BLaER1 treated with 17β-estradiol and CSF1 and Interleukin-3, amounts not matched to agents 10 nM and 100 nM (cell line): Measurements from ENCODE around the gene HRAS.

Source experiments
- H3K27ac ChIP-seq, 11 experiments: shearing (Covaris generic); formaldehyde crosslinking; 2 replicates each; pipeline ENCODE4 v1.8.1; 2022
- H3K27me3 ChIP-seq, 11 experiments: shearing (Covaris generic); formaldehyde crosslinking; 2 replicates each; pipeline ENCODE4 v1.8.1; 2022
- H3K36me3 ChIP-seq, 11 experiments: shearing (Covaris generic); formaldehyde crosslinking; 2 replicates each; pipeline ENCODE4 v1.8.1; 2022
- H3K4me1 ChIP-seq, 10 experiments: shearing (Covaris generic); formaldehyde crosslinking; 2 replicates each; pipeline ENCODE4 v1.8.1; 2022
- H3K4me2 ChIP-seq, 11 experiments: shearing (Covaris generic); formaldehyde crosslinking; 2 replicates each; pipeline ENCODE4 v1.8.1; 2022
- H3K4me3 ChIP-seq, 10 experiments: shearing (Covaris generic); formaldehyde crosslinking; 2 replicates each; pipeline ENCODE4 v1.8.1; 2022
- H3K9ac ChIP-seq, 11 experiments: shearing (Covaris generic); formaldehyde crosslinking; 2 replicates each; pipeline ENCODE4 v1.8.1; 2022
- H3K9me3 ChIP-seq, 11 experiments: shearing (Covaris generic); formaldehyde crosslinking; replicated peaks in 1 of 11; 2 replicates each; pipeline ENCODE4 v1.8.1; 2022
- H4K20me1 ChIP-seq, 11 experiments: shearing (Covaris generic); formaldehyde crosslinking; 2 replicates each; pipeline ENCODE4 v1.8.1; 2022
- Cebpa-rat ChIP-seq, 11 experiments: shearing (Covaris generic); IDR thresholded peaks; 2 replicates each; pipeline ENCODE4 v1.8.1; 2022

HRAS gene

DNA sequence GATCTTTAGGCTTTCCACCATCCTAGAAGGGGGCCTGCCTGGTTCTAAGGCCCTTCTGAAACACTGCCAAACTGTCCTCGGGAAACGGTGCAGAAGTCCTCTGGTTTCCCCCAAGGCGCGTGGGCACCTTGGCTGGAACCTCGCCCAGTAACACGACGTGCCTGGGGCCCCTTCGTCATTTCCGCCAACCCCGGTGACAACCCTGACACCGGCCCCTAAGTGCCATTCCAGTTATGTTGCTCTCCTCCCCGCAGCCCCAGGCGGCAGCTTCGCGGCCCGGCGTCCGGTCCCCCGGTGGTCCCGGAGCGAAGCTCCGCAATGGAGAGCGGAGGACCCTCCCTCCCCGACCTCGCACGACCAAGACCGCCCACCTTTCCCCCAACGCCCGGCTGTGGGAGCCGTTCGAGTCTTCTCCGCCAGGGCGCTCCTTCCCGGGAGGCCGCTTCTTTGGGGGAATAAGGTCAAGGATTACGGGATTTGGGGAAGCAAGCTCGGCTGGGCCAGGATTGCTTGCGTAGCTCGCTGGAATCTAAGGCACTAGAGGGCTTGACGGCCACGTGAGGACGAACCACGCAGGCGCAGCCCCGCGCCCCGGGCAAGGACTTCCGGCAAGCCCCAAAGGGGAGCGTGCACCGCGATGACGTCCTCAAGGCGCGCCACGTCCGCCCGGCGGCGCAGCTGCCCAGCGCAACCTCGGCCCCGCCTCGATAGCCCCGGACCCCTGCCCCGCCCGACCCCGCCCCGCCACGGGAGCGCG is 29.0 kb downstream of the HRAS start:
- peak overlapping the region; percentile 89 to 99 (median 98) for H3K27ac ChIP-seq
- peak overlapping the region; percentile 81 to 100 (median 95) for H3K9ac ChIP-seq
- peaks cover 0 to 32% (median 28%) of the 10 kb centered on the region in 11 experiments; a peak in 21 of 22 replicates for H3K27me3 ChIP-seq
- peaks cover 16 to 45% (median 36%) of the 10 kb centered on the region in 11 experiments for H3K36me3 ChIP-seq
- peaks cover 8 to 56% (median 39%) of the 10 kb centered on the region in 11 experiments; a peak in 20 of 22 replicates for H4K20me1 ChIP-seq
- H3K4me3 ChIP-seq: peak overlapping the region; percentile 67 to 94 (median 80)
- H3K4me1 ChIP-seq: peaks cover 36 to 58% (median 43%) of the 10 kb centered on the region in 10 experiments
- TF ChIP-seq Cebpa-rat (IDR thresholded peaks at IDR 0.05): no peak
- peak overlapping the region; percentile 73 to 100 (median 94) for H3K4me2 ChIP-seq
- no peaks in the 10 kb centered on the region for H3K9me3 ChIP-seq

DNA sequence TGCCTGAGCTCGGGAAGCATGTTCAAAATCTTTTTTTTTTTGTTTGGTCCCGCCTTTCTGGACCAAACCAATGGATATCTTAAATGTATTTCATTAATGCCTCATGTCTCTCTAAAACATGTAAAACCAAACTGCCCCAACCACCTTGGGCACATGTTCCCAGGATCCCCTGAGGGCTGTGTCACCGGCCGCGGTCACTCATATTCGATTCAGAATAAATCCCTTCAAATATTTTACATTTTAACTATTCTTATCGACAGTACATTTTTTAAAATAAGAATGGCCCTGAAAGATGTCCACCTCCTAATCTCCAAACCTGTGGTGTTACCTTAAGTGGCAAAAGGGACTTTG is 30.4 kb downstream of the HRAS start:
- Histone ChIP-seq H3K4me3 (peak overlapping the region in 9 of 10 experiments; percentile 44 to 94 (median 80); a peak in 15 of 20 replicates), H3K4me1 (peaks cover 35 to 64% (median 40%) of the 10 kb centered on the region in 10 experiments), H3K9me3 (no peaks in the 10 kb centered on the region), H3K4me2 (peak overlapping the region; percentile 73 to 100 (median 94)), H3K9ac (peak overlapping the region in 7 of 11 experiments; percentile 32 to 100 (median 76); a peak in 10 of 22 replicates), H3K27me3 (peaks cover 0 to 32% (median 28%) of the 10 kb centered on the region in 11 experiments; a peak in 21 of 22 replicates), H4K20me1 (peaks cover 23 to 70% (median 50%) of the 10 kb centered on the region in 11 experiments; a peak in 21 of 22 replicates), H3K27ac (peak overlapping the region in 2 of 11 experiments; percentile 91 to 92; a peak in 3 of 22 replicates), H3K36me3 (peaks cover 28 to 49% (median 36%) of the 10 kb centered on the region in 11 experiments)
- no peak for TF ChIP-seq Cebpa-rat (IDR thresholded peaks at IDR 0.05)

DNA sequence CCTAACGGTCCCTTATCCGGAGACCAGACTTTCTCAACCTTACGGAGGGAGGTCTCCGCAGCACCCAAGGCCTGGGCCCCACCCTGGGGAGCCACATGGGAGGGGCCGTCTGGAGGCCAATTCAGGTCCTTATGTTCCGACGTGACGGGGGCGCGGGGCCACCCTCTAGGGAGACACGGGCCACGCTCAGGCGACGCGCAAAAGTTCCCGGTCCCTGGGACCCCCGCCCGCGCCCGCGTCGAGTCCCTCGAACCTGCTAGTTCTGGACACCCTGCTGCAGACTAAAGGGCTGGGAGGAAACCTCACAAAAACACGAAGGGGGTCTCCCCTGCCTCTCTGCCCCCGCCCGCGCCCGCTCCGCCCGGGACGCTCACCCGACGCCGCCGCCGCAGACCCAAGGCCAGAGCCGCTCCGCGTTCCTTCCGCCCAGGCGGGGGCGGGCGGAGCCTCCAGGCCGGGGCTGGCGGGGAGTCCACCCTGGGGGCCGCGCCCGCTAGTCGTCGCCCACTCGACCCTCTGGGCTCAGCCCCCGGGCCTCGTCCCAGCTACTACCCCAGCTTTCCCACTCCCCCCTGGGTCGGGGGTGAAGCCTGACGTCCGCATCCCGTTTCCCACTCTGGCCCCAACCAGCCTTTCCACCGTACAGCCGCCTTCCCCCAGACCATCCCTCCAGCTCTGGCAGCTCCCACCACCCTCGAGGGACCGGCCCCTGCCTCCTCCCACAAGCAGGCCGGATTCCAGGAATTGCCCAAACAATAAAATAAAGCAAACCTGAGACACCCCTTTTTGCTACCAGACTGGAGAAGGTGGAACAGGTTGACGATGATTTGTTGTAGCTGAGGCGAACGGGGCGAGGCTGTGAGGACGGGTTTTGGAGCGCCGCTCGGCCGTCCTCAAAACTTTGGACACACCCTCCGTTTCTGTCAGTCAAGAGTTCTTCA is 31.1 kb downstream of the HRAS start:
- Histone ChIP-seq H4K20me1 (peaks cover 29 to 76% (median 56%) of the 10 kb centered on the region in 11 experiments; a peak in 21 of 22 replicates), H3K9me3 (no peaks in the 10 kb centered on the region), H3K27ac (peak overlapping the region in 5 of 11 experiments; percentile 8 to 92 (median 76); a peak in 8 of 22 replicates), H3K36me3 (peaks cover 29 to 51% (median 36%) of the 10 kb centered on the region in 11 experiments), H3K27me3 (peaks cover 0 to 32% (median 28%) of the 10 kb centered on the region in 11 experiments; a peak in 21 of 22 replicates), H3K4me2 (peak overlapping the region; percentile 73 to 100 (median 94)), H3K9ac (peak overlapping the region; percentile 32 to 100 (median 66)), H3K4me3 (peak overlapping the region; percentile 38 to 94 (median 56)), H3K4me1 (peaks cover 35 to 64% (median 40%) of the 10 kb centered on the region in 10 experiments)
- no peak for TF ChIP-seq Cebpa-rat (IDR thresholded peaks at IDR 0.05)

DNA sequence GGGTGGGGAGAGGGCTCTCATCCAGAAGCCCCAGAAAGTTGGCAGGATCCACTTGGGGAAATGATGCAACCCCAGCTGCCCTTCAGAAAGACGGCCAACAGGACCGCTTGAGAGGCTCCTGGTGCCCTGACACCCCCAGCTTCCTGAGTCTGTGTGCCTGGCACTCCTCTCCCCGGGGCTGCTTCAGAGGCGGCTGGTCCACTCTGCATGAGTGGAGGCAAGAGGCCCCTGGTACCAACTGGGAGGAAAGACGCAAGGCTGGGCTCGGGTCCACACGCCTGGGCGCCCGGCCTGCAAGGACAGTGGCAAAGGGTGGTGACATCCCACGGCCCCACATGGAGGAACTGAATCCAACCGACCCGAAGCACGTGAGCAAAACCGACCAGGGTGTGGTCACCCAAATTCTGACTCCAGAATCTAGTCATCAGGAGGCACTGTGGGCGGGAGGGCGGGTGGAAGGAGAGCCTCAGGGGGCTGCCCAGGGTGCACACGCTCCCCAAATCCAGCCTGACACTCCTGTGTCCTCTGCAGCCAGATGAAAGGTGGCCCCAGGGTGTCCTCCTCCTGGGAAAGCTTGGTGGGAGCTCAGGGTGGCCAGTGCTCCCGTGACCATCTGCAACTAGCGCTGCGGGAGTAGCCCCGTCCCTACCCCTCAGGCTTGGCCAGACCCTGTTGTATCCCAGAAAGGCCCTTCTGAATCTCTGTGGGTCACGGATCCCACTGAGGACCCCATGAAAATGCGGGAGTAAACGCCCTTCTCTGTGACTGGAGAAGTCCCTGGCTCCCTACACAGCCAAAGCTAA is 32.0 kb downstream of the HRAS start:
- peaks cover 35 to 84% (median 56%) of the 10 kb centered on the region in 11 experiments; a peak in 21 of 22 replicates for H4K20me1 ChIP-seq
- peak overlapping the region in 5 of 11 experiments; percentile 8 to 92 (median 76); a peak in 8 of 22 replicates for H3K27ac ChIP-seq

DNA sequence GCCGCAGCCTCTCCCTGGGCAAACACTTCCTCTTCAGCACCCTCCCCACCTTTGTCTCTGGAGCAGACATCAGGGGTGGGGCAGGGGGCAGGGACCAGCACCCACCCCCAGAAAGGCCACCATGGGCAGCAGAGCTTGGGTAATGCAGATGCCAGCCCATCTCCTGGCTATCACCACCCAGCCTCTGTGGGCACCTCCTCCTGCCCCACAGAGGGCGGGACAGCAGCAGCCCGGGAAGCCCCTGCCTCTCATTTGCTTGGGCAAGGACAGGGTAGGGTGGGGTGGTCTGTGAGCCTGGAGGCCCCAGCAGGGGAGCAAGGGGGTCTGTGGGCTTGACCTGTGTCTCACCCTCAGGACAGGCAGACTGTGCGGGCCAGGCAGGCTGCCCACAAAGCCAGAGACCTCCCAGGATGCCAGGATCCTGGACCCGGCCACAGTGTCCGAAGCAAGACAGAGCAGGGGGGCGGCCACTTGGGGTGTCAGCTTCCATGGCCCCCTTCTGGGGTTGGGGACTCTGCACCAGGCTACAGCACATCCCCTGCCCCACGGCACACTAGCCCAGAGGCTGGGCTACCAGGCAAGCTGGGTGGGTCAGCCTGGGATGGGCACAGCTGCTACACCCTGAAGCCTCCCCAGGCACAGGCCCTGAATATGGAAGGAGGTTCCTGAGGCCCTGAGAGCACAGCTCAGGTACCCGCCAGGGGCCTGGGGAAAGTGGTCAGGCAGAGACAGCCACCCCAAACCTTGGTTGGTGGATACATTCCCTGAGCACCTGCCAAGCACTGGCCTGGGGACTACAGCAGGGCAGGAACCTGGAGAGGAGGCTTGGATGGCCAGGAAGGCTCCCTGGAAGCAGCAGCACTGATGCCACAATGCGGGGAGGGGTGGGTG is 32.8 kb downstream of the HRAS start:
- Histone ChIP-seq H3K27ac (peak overlapping the region in 4 of 11 experiments; percentile 50 to 77 (median 68); a peak in 8 of 22 replicates), H3K4me1 (peaks cover 27 to 53% (median 32%) of the 10 kb centered on the region in 10 experiments), H3K36me3 (peaks cover 43 to 60% (median 49%) of the 10 kb centered on the region in 11 experiments), H3K4me3 (peak overlapping the region in 3 of 10 experiments; percentile 20 to 42 (median 26); a peak in 4 of 20 replicates), H3K4me2 (peak overlapping the region in 4 of 11 experiments; percentile 92 to 100 (median 94); a peak in 8 of 22 replicates), H3K9me3 (no peaks in the 10 kb centered on the region), H3K9ac (peak overlapping the region in 8 of 11 experiments; percentile 8 to 98 (median 34); a peak in 8 of 22 replicates), H4K20me1 (peaks cover 43 to 84% (median 59%) of the 10 kb centered on the region in 11 experiments; a peak in 21 of 22 replicates), H3K27me3 (peaks cover 0 to 32% (median 28%) of the 10 kb centered on the region in 11 experiments; a peak in 21 of 22 replicates)
- no peak for TF ChIP-seq Cebpa-rat (IDR thresholded peaks at IDR 0.05)

More for the DNA sequence above, 32.0 kb downstream of the HRAS start:
- Histone ChIP-seq H3K4me3 (peak overlapping the region in 7 of 10 experiments; percentile 52 to 94 (median 68); a peak in 13 of 20 replicates), H3K36me3 (peaks cover 34 to 55% (median 41%) of the 10 kb centered on the region in 11 experiments), H3K9ac (peak overlapping the region in 8 of 11 experiments; percentile 54 to 100 (median 70); a peak in 12 of 22 replicates), H3K27me3 (peaks cover 0 to 32% (median 28%) of the 10 kb centered on the region in 11 experiments; a peak in 21 of 22 replicates), H3K9me3 (no peaks in the 10 kb centered on the region), H3K4me2 (peak overlapping the region in 10 of 11 experiments; percentile 92 to 100 (median 95); a peak in 20 of 22 replicates), H3K4me1 (peaks cover 35 to 62% (median 40%) of the 10 kb centered on the region in 10 experiments)
- TF ChIP-seq Cebpa-rat (IDR thresholded peaks at IDR 0.05): no peak

DNA sequence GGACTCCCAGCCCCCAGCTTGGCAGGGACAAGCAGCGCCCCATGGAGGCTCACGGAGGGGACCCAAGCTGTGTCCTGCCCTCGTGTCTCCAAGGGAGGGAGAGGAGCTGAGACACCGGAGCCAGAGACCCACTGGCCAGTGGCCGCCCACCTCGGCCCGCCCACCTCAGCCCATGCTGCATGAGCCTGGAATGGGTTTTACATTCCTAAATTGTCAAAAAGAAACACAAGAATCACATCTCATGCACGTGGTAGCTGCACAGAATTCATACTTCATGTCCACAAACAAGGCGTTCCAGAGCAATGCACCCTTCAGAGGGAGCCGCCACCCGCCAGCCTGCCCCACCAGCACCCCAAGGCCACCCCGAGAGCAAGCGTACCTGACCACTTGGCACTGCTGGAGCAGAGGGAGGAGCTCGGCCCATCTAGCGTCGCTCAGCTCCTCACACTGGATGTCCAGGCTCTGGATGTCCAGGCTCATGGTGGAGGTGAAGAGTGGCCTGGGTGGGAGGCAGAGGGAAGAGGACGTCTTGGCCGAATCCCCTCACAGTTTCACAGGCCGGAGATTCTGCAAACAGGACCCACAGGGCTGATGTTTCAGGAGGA is 33.6 kb downstream of the HRAS start:
- H3K27me3 ChIP-seq: peaks cover 0 to 32% (median 28%) of the 10 kb centered on the region in 11 experiments; a peak in 21 of 22 replicates
- peak overlapping the region in 5 of 11 experiments; percentile 9 to 98 (median 57); a peak in 4 of 22 replicates for H3K9ac ChIP-seq
- peaks cover 50 to 68% (median 57%) of the 10 kb centered on the region in 11 experiments for H3K36me3 ChIP-seq

More for the DNA sequence above, 33.6 kb downstream of the HRAS start:
- no peak for TF ChIP-seq Cebpa-rat (IDR thresholded peaks at IDR 0.05)
- Histone ChIP-seq H3K4me3 (peak overlapping the region in 1 of 10 experiments; percentile 20; a peak in 1 of 20 replicates), H3K9me3 (no peaks in the 10 kb centered on the region), H3K27ac (peak overlapping the region in 4 of 11 experiments; percentile 50 to 77 (median 68); a peak in 5 of 22 replicates), H3K4me2 (peak overlapping the region in 4 of 11 experiments; percentile 92 to 100 (median 94); a peak in 6 of 22 replicates), H4K20me1 (peaks cover 48 to 86% (median 59%) of the 10 kb centered on the region in 11 experiments; a peak in 21 of 22 replicates), H3K4me1 (peaks cover 25 to 52% (median 30%) of the 10 kb centered on the region in 10 experiments)
